Transverse colon (tissue), 4 donors: ENCODE measurements around the gene CDK11A.
"Not testable (repeated sequence)": the region's sequence is repeated elsewhere in the genome, so short reads cannot be mapped to it uniquely, and the experiment has no call there.

Experiments
- POLR2A ChIP-seq: fragments of 450-650 bp; IDR thresholded peaks from one replicate; pipeline ENCODE4 v1.6.1; 2016; ENCODE audit warnings: antibody characterized with exemption, mild to moderate bottlenecking, moderate library complexity
- POLR2AphosphoS5 ChIP-seq, 3 donors: sonication (generic); formaldehyde crosslinking; IDR thresholded peaks; one replicate each; pipeline ENCODE4 v1.6.1; 2016; ENCODE audit warnings: antibody characterized with exemption in 3 of 3
- TF ChIP-seq, protein P1 (sequence below), 5 experiments: fragments of 200-600 bp in 3 of 5; fragments of 450-650 bp in 2 of 5; sonication (generic) in 3 of 5; IDR thresholded peaks; 1 replicate in 2 of 5; 2 replicates in 3 of 5; pipeline ENCODE4 v1.5.1; 2016 to 2017; ENCODE audit warnings: antibody characterized with exemption in 5 of 5, inconsistent platforms in 3 of 5, mild to moderate bottlenecking in 2 of 5, moderate library complexity in 1 of 5

DNA sequence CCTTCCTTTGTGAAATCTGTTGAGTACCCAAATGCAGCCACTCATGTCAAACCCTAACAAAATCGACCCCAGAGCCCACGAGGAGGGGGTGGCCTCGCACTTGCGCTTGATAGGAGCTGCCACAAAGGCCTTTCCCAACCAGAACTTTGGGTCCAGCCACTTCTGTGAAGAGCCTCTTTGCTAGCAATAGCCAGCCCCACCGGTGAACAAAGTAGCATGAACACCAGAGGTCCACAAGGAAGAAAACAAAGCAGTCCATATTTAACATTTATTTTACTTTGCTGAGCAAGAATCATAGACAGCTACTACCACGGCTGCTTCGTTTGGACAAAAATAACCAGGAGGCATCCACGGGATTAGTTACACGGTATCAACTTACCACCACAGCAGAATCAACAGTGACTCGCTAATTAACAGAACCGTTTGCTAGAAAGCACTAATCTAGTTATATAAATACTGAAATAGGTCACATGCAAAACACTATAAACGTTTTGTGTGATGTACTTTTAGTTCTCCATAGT, 3.0 kb upstream of the CDK11A start:
- TF ChIP-seq, protein P1, sequence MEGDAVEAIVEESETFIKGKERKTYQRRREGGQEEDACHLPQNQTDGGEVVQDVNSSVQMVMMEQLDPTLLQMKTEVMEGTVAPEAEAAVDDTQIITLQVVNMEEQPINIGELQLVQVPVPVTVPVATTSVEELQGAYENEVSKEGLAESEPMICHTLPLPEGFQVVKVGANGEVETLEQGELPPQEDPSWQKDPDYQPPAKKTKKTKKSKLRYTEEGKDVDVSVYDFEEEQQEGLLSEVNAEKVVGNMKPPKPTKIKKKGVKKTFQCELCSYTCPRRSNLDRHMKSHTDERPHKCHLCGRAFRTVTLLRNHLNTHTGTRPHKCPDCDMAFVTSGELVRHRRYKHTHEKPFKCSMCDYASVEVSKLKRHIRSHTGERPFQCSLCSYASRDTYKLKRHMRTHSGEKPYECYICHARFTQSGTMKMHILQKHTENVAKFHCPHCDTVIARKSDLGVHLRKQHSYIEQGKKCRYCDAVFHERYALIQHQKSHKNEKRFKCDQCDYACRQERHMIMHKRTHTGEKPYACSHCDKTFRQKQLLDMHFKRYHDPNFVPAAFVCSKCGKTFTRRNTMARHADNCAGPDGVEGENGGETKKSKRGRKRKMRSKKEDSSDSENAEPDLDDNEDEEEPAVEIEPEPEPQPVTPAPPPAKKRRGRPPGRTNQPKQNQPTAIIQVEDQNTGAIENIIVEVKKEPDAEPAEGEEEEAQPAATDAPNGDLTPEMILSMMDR (IDR thresholded peaks at IDR 0.05), result not testable (repeated sequence)
- not testable (repeated sequence) for TF ChIP-seq POLR2A; POLR2AphosphoS5 (IDR thresholded peaks at IDR 0.05)
